HG03045 (cell line): Measurements from ENCODE around the gene DDX47.
"Not testable (repeated sequence)": the region's sequence is repeated elsewhere in the genome, so short reads cannot be mapped to it uniquely, and the experiment has no call there.

ENCODE experiments used
- ATAC-seq: cut with Tn5 transposase; IDR thresholded peaks from one replicate; pipeline ENCODE4 v1.9.1; 2021; ENCODE audit warnings: mild to moderate bottlenecking, moderate library complexity; ENCODE audit not compliant: unreplicated experiment

The DDX47 gene

DNA sequence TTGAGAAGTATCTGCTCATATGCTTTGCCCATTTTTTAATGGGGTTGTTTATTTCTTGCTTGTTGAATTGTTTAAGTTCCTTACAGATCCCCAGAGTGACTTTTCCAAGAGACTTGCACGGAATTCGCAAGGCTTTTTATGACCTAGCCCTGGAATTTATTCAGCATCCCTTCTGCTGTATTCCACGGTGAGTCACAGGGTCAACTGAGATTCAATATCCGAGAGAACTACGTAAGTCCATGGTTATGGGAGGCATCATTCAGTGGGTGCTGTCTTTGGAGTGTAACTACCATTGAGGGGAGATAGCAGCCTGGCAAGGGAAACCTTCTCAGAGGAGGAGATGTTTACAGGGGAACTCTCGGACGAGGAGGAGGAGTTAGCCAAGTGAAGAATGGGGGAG, 57.3 kb downstream of the DDX47 start:
- ATAC-seq: no peak

DNA sequence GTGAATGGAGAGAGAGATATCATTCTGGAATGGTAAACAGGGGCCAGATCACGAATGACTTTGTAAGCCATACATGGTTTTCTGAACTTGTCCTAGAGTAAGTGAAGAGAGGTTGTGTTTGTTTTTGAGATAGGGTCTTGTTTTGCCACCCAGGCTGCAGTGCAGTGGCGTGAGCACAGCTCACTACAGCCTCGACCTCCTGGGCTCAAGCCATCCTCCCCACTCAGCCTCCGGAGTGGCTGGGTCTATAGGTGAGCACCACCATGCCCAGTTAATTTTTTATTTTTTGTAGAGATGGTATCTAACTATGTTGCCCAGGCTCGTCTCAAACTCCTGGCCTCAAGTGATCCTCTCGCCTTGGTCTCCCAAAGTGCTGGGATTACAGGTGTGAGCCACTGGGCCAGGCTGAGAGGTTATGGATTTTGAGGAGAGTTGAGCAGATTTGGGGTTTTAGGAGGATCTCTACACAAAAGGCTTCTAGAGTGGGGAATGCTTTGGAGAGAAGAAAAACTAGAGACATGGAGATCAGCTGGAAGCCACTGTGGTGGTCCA, 58.5 kb downstream of the DDX47 start:
- ATAC-seq: no peak

DNA sequence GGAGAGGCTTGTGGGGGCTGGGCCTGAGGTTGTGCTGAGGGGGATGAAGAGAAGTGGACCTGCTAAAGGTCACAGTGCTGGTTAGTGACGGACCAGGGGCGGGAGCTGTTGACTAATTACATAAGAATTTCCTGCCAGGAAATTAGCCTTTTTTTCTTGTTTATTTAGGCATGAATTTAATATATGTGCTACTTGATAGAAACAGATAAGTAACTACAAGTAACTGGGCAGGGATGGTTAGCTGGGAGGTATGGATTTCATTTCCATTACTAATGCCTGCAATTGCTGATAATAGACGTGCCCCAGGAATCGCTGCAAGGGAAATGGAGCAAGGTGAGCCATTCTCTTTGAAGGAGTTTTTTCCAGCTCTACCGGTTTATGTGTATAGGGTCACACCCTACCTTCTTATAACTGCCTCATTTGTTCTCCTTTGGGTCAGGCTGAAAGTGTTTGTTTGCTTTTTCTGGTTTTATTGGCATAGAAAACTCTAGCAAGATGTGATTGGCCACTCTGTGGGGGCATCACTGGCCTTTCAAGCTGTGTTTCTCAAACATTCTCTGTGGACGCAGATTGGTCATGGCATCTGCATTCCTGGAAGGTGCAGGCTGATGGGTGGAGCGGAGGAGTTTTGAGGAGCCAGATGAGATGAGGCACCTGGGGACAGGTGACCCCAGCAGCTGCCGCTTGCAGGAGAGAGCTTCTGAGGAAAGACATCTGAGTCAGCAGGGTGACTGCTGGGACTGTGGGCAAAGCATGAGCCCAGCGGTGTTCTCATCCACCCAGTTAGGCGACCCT, 59.2 kb downstream of the DDX47 start:
- ATAC-seq: no peak

DNA sequence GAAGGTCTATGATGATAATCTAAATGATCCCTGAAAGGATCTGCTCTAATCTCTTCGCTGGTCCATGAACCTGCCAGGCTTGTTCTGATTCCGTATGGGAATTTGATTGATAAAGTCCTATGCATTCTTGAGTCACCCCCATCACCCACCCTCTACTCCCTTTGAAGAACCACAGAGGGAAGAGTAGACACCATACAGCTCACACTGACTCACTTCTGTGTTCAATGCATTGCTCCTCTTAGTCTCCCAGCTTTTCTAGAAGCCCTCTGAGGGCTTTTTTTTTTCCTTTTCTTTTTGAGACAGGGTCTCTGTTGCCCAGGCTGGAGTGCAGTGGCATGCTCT, 59.8 kb downstream of the DDX47 start:
- ATAC-seq: no peak

DNA sequence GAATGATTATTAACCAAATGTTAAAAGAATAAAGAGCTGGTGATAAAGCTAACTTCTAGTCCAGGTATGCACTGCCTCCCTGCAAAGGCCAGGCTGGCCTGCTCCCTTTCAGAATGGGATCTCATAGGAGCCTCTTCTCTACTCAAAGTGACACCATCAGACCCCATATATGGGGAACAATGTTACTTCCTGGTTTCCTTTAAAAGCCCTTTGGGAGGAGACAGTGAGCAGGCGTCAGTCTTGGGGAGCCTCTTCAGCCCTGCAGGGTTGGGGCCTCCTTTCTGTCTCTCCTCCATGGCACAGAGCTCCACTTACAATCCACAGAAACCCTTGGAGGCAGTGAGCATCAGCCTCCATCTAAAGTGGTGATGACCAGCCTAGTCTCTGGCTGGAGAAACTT, 60.9 kb downstream of the DDX47 start:
- no peak for ATAC-seq

DNA sequence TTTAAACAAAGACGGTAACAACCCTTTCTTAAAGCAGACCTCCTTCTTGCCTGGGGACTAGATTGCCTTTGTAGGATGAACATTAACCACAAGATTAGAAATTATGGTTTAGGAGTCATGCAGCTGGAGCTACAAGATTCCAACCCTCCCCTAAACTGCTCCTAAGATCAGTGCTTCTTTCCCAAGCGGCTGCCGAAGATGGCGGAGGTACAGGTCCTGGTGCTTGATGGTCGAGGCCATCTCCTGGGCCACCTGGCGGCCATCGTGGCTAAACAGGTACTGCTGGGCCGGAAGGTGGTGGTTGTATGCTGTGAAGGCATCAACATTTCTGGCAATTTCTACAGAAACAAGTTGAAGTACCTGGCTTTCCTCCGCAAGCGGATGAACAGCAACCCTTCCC, 62.2 kb downstream of the DDX47 start:
- ATAC-seq: not testable (repeated sequence)

DNA sequence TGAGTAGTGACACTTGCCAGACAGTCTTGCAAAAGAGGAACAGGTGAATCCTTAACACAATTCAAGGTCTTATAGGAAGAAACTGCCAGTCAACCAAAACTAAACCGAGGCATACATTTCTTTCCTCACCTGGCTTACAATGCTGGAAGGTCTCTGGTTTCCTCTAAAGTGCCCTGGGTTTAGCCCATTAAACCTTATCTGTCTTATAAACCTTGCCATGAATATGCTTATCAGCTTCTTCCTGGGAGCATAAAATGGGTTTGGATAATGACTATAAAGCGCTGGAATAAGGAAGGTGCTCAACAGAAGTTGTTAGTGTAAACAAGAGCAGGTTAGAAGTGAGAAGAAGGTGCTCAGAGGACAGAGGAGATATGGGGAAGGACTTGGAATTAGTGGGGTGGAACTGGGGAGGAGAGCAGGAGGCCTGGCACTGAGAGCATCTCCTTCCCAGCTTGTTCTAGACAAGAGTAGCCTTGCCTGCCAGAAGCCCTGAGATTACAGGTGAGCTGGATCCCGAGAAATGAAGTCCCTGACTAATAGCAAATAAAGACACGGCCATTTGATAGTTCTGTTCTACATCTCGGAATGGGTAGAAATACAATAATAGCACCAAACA, 64.1 kb downstream of the DDX47 start:
- ATAC-seq: no peak

DNA sequence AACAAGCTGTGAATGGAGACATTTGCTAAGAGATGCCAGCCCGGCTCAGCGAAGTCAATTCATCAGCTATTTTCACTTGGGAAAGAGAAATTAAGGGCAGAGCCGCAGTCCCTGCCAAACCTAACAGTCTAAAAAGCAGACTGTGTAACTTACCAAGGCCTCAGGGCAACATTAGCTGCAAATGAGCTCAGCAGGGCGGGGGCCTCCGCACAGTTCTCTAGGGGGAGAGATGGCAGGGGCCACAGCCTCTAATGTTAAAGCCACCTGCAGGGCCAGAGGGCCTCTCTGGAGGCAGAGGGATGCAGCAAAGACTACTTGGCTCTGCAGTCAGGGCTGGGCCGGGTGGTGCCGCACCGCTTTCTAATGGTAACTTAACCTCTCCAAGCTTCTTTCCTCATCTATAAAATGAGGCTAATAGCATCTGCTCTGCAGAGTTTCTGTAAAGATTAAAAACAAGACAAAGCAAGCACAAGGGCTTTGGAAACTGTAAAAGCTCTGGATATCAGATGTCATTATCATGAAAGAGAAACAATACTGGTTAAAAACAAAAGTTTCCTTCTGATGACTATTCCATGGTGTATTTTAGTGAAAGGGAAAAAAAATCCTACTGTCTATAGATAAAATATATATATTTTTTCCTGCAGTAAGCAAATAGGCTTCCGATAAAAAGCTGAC, 64.8 kb downstream of the DDX47 start:
- ATAC-seq: no peak
